Measurements from ENCODE around the gene ZNF568. TPM values are rescaled to one million over a fixed set of nuclear protein-coding genes. Genes with fewer than 3 reads are reported as not detected.

ZNF568 gene
- total and polyA plus RNA-seq, 2 of the 4 experiments (the other 2 are of a cell fraction) = 3.0 to 7.3 TPM

- Histone ChIP-seq H4K8ac (ENCODE audit: low read depth in 2 of 2, low read length in 2 of 2) (no peak overlapping the region), H3K4ac (ENCODE audit: low read depth, low read length) (no peak overlapping the region), H3K36me3 (ENCODE audit: control insufficient read depth, insufficient read depth, low read length) (peaks cover 1% of the 10 kb centered on the region; the same call in 1 of the 2 replicates), H3K4me3 (ENCODE audit: insufficient read depth, low read depth, low read length) (no peak overlapping the region), H3K27ac (ENCODE audit: insufficient read depth, low read length) (no peak overlapping the region), H3K9ac (ENCODE audit: low read depth, low read length) (no peak overlapping the region), H3K4me2 (ENCODE audit: low read depth, low read length) (no peak overlapping the region), H3K9me3 (ENCODE audit: control insufficient read depth, insufficient read depth, low read length) (peaks cover 14% of the 10 kb centered on the region), H2AFZ (replicated peaks; ENCODE audit: low read length, poor library complexity) (no peak overlapping the region), H3K79me1 (ENCODE audit: low read depth in 1 of 2, low read length in 2 of 2) (no peaks in the 10 kb centered on the region; a peak in 1 of 4 replicates), H2BK5ac (ENCODE audit: low read depth, low read length, poor library complexity, severe bottlenecking) (no peak overlapping the region), H4K5ac (ENCODE audit: low read depth, low read length) (no peak overlapping the region), H3K14ac (replicated peaks; ENCODE audit: low read depth, low read length) (no peak overlapping the region), H2AK9ac (replicated peaks; ENCODE audit: low read depth, low read length, poor library complexity) (no peak overlapping the region), H2AK5ac (ENCODE audit: low read depth, low read length) (no peak overlapping the region), H3K18ac (ENCODE audit: low read depth, low read length) (no peak overlapping the region), H4K20me1 (ENCODE audit: insufficient read depth, low read length) (no peaks in the 10 kb centered on the region), H3K4me1 (ENCODE audit: control insufficient read depth, insufficient read depth, low read length) (no peaks in the 10 kb centered on the region), H3K9me1 (ENCODE audit: insufficient read depth, low read length) (no peaks in the 10 kb centered on the region), H3K56ac (ENCODE audit: extremely low read depth, insufficient read depth, low read length) (no peak overlapping the region), H3K23ac (ENCODE audit: low read depth, low read length) (no peak overlapping the region), H4K91ac (ENCODE audit: insufficient read depth, low read depth, low read length) (no peak overlapping the region), H3K27me3 (ENCODE audit: control insufficient read depth, insufficient read depth, low read length) (no peaks in the 10 kb centered on the region), H2BK20ac (ENCODE audit: low read depth, low read length) (no peak overlapping the region), H2BK15ac (ENCODE audit: low read depth, low read length) (no peak overlapping the region), H2BK120ac (ENCODE audit: low read depth, low read length) (no peak overlapping the region)
- DNase-seq (no peak), ATAC-seq (ENCODE audit: low read depth) (no peak)
- TF ChIP-seq CTCF (conservative IDR thresholded peaks at IDR 0.05; ENCODE audit: low read depth, low read length) (no peak), ELK1 (IDR thresholded peaks at IDR 0.05; ENCODE audit: borderline replicate concordance, low read depth, low read length) (no peak), RCOR1 (IDR thresholded peaks at IDR 0.05; ENCODE audit: insufficient replicate concordance, low read length) (no peak), RAD21 (IDR thresholded peaks at IDR 0.05; ENCODE audit: low read length) (no peak), MXI1 (IDR thresholded peaks at IDR 0.05; ENCODE audit: borderline replicate concordance, low read depth, low read length) (no peak), MAFK (IDR thresholded peaks at IDR 0.05; ENCODE audit: low read depth, low read length) (no peak), CEBPB (IDR thresholded peaks at IDR 0.05; ENCODE audit: low read depth, low read length) (no peak), NFE2L2 (IDR thresholded peaks at IDR 0.05; ENCODE audit: low read depth, low read length) (no peak), POLR2A (IDR thresholded peaks at IDR 0.05; ENCODE audit: low read depth, low read length) (no peak), SMC3 (IDR thresholded peaks at IDR 0.05; ENCODE audit: low read depth, low read length) (no peak), USF2 (IDR thresholded peaks at IDR 0.05; ENCODE audit: low read depth, low read length) (no peak), FOS (IDR thresholded peaks at IDR 0.05; ENCODE audit: low read depth, low read length) (no peak), BHLHE40 (IDR thresholded peaks at IDR 0.05; ENCODE audit: low read depth, low read length) (no peak), MAZ (IDR thresholded peaks at IDR 0.05; ENCODE audit: borderline replicate concordance, low read depth, low read length) (no peak), CHD1 (IDR thresholded peaks at IDR 0.05; ENCODE audit: low read depth, low read length) (no peak), RFX5 (IDR thresholded peaks at IDR 0.05; ENCODE audit: low read depth, low read length) (no peak)
- POLR2A ChIA-PET (ENCODE audit: unreplicated experiment) = no interaction called here
- no CpG with 5 or more reads among the region's 2 CpGs for WGBS, 2 experiments (ENCODE audit: extremely low coverage in 2 of 2, insufficient read length in 1 of 2)
- in situ Hi-C loops (cut with MboI; ENCODE audit: low sequenced_read_pairs) = no loop called here
- dilution Hi-C loops (cut with HindIII; ENCODE audit: low sequenced_read_pairs, unreplicated experiment) = no loop called here
- CTCF ChIA-PET = no interaction called here
- no TSS peak for BruUV-seq (replicated peaks)
- intact Hi-C loops (cut with micrococcal nuclease) = no loop called here
These were observed 70.0 kb downstream of the ZNF568 start for GRCh38 chr19:36986131-36986530.
